NCI-H2196 (cell line): ENCODE data around the gene LGALS16.
"Not testable (repeated sequence)": the region's sequence is repeated elsewhere in the genome, so short reads cannot be mapped to it uniquely, and the experiment has no call there.

Source experiments
- DNase-seq: peaks from one replicate; lab custom pipeline; 2025; ENCODE audit not compliant: unreplicated experiment; lab: John Stamatoyannopoulos, UW

Gene LGALS16

GRCh38 chr19:39677961-39678889, 22.5 kb downstream of the LGALS16 start:
- peak; percentile 86 for DNase-seq

DNA sequence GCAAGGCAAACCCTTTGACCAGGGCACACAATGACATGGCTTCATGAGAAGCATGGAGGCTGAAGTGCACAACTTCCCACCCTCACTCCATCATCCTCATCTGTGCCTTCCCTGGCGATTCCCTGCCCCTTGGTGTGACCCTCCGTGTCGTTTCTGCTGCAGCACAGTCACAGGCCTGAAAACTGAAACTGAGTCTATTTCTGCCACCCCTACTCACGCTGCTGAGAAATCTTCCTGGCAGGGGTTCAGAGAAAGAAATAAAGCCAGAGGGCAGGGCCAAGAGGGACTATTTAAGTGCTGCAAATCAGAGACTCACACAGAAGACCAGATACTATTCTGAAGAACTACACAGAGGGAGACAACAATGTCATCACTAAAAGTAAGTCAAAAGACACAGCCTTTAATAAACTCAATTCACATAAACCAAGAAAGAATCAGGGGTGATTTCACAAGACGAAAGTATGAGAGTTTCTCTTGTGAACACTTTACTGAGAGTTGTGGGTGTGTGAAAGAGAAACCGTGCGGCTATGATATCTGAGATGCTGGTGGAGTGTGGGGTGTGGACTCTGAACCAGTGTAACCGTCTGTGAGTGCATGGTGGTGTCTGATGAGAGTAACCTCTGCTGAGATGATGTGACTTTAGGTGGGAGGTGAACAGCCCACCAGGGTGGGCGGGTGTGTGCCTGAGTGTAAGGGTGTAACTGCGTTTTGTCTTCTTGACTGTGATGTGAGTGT, 23.5 kb downstream of the LGALS16 start:
- DNase-seq: no peak

GRCh38 chr19:39679791-39680168, 24.1 kb downstream of the LGALS16 start:
- no peak for DNase-seq

- no peak for DNase-seq
Observed at GRCh38 chr19:39680593-39680992, 24.9 kb downstream of the LGALS16 start.

- no peak for DNase-seq
Observed at GRCh38 chr19:39681416-39681815, 25.7 kb downstream of the LGALS16 start.

DNA sequence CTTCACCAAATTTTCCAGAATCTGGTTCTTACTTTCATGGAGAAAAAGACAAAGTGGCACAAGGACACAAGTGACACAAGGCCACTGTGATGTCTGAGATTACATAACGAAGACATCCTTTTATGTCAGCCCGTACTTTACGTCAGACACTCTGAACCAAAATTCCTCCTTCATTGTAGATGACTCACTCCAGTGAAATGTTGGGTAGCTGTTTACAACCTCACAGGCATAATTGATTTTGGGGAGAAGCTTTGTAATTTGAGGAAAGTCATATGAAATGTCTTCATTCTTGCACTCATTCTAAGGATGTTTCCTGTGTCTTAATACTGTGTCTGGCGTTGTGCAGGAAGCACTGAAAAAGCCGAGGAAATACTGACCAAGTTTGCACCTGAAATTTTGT, 28.6 kb downstream of the LGALS16 start:
- DNase-seq: no peak

DNA sequence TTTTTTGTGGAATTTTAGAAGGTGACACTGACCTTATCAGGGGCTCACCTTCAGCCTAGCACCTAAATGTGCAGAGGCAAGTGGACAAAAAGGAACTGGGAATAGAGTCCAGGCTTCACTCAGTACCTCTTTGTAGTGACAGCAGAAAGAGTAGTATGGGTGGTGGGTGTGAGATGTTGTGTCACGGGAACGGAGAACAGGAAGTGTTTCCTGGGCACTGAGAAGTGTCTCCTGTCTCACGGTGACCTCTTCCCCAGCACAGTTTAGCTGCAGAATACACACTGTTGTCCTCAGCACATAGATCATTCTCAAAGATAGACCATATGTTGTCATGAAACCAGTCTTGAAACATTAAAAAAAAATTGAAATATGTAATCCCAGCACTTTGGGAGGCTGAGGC, 31.0 kb downstream of the LGALS16 start:
- no peak for DNase-seq

DNA sequence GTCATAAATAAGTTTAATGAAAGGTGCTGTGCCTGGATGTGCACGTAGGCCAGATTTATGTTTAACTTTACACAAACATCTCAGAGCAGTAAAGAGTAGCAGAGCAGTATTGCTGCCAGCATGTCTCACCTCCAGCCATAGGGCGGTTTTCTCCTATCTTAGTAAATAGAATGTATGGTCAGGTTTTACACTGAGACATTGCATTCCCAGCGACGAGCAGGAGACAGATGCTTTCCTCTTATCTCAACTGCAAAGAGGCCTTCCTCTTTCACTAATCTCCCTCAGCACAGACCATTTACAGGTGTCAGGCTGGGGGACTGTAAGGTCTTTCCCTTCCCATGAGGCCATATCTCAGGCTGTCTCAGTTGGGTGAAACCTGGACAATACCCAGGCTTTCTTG, 32.9 kb downstream of the LGALS16 start:
- DNase-seq: not testable (repeated sequence)

GRCh38 chr19:39692166-39692565, 36.5 kb downstream of the LGALS16 start:
- no peak for DNase-seq

GRCh38 chr19:39692822-39693221, 37.1 kb downstream of the LGALS16 start:
- no peak for DNase-seq

DNA sequence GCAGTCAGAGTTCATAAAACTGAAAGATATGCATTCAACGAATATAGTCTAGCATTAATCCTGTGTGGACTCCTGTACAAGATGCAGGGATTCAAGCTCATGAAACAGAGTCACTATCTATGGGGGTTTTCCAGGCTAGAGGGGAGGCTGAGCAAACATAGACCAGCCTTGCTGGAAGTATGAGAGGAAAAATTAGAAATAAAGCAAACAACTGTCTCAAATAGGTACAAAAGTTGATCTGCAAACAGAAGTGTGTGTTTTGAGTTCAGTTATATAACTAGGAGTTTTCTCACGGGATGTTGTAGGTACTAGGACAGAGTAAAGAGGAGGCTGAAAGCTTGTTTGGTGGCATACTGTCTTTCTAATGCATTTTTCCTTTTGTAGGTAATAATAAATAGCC, 40.0 kb downstream of the LGALS16 start:
- DNase-seq: no peak

- DNase-seq: no peak
Observed at GRCh38 chr19:39696387-39696786, 40.7 kb downstream of the LGALS16 start.

DNA sequence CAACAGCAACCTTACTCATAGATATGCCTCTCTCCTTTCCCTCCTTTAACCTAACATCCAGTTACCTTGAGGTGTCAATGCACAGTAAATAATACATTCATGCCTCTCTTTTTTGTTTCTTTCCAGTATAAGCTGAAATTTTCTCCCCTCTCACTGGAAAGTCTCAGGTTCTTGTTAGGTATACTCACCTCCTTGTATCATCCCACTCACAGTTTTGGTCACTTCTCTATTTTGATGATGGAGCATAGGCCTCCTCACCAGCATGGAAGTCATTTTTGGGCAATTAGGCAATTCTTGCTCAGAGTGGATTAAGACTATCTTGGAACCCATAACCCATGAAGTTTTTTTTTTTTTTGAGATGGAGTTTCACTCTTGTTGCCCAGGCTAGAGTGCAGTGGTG, 42.8 kb downstream of the LGALS16 start:
- no peak for DNase-seq

GRCh38 chr19:39701291-39701690, 45.6 kb downstream of the LGALS16 start:
- DNase-seq: no peak

- DNase-seq: no peak
Observed at GRCh38 chr19:39704181-39705044, 48.7 kb downstream of the LGALS16 start, which contains the start of gene LGALS14. TSS of gene LGALS14 (plus strand) at chr19:39704481. CDS start at chr19:39704529, 48 bp downstream.

DNA sequence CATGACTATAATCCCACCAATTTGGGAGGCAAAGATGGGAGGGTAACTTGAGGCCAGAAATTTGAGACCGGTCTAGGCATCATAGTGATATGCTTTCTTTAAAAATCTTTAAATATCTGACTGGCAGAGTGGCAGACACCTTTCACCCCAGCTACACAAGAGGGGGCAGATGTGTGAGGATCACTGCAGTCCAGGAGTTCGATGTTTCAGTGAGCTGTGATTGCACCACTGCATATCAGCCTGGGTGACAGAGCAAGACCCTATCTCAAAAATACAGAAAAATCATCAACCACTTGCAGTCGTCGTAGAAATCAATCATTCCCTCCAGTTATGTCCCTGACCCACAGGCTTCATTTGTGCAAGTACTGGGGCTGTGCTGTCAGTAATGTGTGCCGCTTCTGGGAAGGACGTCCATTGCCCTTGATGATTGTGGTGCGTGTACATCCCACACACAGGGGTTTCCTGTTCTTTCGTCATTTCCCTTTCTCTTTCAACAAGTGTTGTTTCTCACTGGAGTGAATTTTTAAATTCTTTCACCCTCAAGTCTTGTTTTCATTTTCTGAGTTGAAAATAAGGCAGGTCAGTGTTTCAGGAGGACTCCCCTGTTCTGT, 50.0 kb downstream of the LGALS16 start:
- no peak for DNase-seq

- no peak for DNase-seq
Observed at GRCh38 chr19:39708594-39708993, 52.9 kb downstream of the LGALS16 start.

DNA sequence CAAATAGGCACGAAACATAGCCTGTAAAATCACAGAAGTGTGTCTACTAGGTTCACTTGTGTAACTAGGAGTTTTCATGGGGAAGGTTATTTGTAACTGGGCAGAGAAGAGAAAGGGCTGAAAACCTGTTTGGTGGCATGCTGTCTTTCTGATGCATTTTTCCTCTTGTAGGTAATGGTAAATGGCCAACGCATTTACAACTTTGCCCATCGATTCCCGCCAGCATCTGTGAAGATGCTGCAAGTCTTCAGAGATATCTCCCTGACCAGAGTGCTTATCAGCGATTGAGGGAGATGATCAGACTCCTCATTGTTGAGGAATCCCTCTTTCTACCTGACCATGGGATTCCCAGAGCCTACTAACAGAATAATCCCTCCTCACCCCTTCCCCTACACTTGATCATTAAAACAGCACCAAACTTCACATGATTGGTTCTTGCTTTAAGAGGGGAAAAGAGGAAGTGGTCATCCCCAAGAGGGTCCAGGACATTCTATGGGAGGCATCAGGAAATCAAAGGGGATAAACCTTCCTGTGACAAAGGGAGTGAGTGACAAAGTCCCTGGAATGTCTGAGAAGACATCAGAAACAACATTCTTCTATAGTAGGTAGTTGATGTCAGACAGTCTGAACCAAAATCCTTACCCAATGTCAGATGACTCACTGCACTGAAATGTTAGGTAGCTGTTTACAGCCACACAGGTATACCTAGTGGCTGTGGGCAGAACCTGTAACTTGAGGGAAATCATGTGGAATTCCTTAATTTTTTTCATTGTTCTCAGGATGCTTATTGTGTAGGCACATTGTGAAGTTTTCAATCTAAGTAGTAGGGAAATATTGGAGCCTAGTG, 53.5 kb downstream of the LGALS16 start:
- DNase-seq: no peak
